SK-N-SH (cell line): ENCODE data around the gene MTMR12.
"Not testable (repeated sequence)": the region's sequence is repeated elsewhere in the genome, so short reads cannot be mapped to it uniquely, and the experiment has no call there.

Source experiments
- CHD2 ChIP-seq: fragments of 150-350 bp; IDR thresholded peaks from 2 replicates; pipeline ENCODE4 v1.6.1; 2018; ENCODE audit warnings: low read length; ENCODE audit not compliant: partially characterized antibody
- CTCF ChIP-seq: fragments of 200-600 bp; sonication (generic); IDR thresholded peaks from 2 replicates; pipeline ENCODE4 v1.6.1; 2017; ENCODE audit warnings: antibody characterized with exemption, mild to moderate bottlenecking, moderate library complexity
- EP300 ChIP-seq, 2 experiments: IDR thresholded peaks; 2 replicates each; pipeline versions ENCODE4 v1.4.0 to v1.6.1; 2012; ENCODE audit warnings: borderline replicate concordance in 1 of 2, low read depth in 1 of 2, low read length in 1 of 2
- FOXJ3 ChIP-seq: sonication (generic); formaldehyde crosslinking; IDR thresholded peaks from 2 replicates; pipeline ENCODE4 v1.5.1; 2020; ENCODE audit warnings: mild to moderate bottlenecking, missing genetic modification reagents
- FOXM1 ChIP-seq: IDR thresholded peaks from 2 replicates; pipeline ENCODE4 v1.4.0; 2012; ENCODE audit warnings: low read depth, mild to moderate bottlenecking
- IRF3 ChIP-seq: fragments of 150-350 bp; IDR thresholded peaks from 2 replicates; pipeline ENCODE4 v1.6.1; 2016; ENCODE audit warnings: mild to moderate bottlenecking, low read depth, low read length
- MAX ChIP-seq: IDR thresholded peaks from 2 replicates; pipeline ENCODE4 v1.4.0; 2012; ENCODE audit warnings: low read depth
- MEF2A ChIP-seq: IDR thresholded peaks from 2 replicates; pipeline ENCODE4 v1.4.0; 2012; ENCODE audit warnings: low read depth, borderline replicate concordance
- NFIC ChIP-seq: IDR thresholded peaks from 2 replicates; pipeline ENCODE4 v1.4.0; 2012; ENCODE audit warnings: borderline replicate concordance
- POLR2AphosphoS5 ChIP-seq: IDR thresholded peaks from 2 replicates; pipeline ENCODE4 v1.6.1; 2012; ENCODE audit warnings: low read depth, low read length
- SIN3A ChIP-seq: IDR thresholded peaks from 2 replicates; pipeline ENCODE4 v1.6.1; 2012; ENCODE audit warnings: low read depth, mild to moderate bottlenecking, low read length, moderate library complexity, borderline replicate concordance
- SMC3 ChIP-seq: IDR thresholded peaks from 2 replicates; pipeline ENCODE4 v1.6.1; 2012; ENCODE audit warnings: low read depth, low read length, improper control_type of control experiment
- TAF1 ChIP-seq: IDR thresholded peaks from 2 replicates; pipeline ENCODE4 v1.6.1; 2012; ENCODE audit warnings: low read depth, mild to moderate bottlenecking, low read length, moderate library complexity, borderline replicate concordance
- TEAD4 ChIP-seq: IDR thresholded peaks from 2 replicates; pipeline ENCODE4 v1.4.0; 2012; ENCODE audit warnings: mild to moderate bottlenecking, borderline replicate concordance; ENCODE audit not compliant: insufficient read depth

- not testable (repeated sequence) for TF ChIP-seq NFIC; TAF1; CTCF; TEAD4; POLR2AphosphoS5; EP300 (IDR thresholded peaks at IDR 0.05; ENCODE audit: borderline replicate concordance in 1 of 2, low read depth in 1 of 2, low read length in 1 of 2); MAX; CHD2; SMC3; FOXM1; SIN3A; MEF2A; IRF3; FOXJ3 (CRISPR knock-in tag)
Observed at GRCh38 chr5:32208837-32209236, 103.9 kb downstream of the MTMR12 start.
